Esophagus squamous epithelium (tissue), 4 donors: Measurements from ENCODE around the gene SIK3.

Experiments used
- CTCF ChIP-seq, 6 experiments: fragments of 450-650 bp in 4 of 6; fragments of 200-600 bp in 2 of 6; sonication (generic) in 2 of 6; IDR thresholded peaks; one replicate each; pipeline ENCODE4 v1.5.1; 2016 to 2019; ENCODE audit warnings: antibody characterized with exemption in 6 of 6, mild to moderate bottlenecking in 4 of 6, moderate library complexity in 4 of 6
- POLR2A ChIP-seq, 4 donors: fragments of 450-650 bp; IDR thresholded peaks; one replicate each; pipeline ENCODE4 v1.6.1; 2017; ENCODE audit warnings: antibody characterized with exemption in 4 of 4, mild to moderate bottlenecking in 4 of 4, moderate library complexity in 3 of 4

GRCh38 chr11:117059611-117060148, 38.5 kb downstream of the SIK3 start:
- TF ChIP-seq CTCF (IDR thresholded peaks at IDR 0.05), result no peak
- TF ChIP-seq POLR2A (IDR thresholded peaks at IDR 0.05), result no peak
